ENCODE results near the gene SLC35F6. TPM values are rescaled to one million over a fixed set of nuclear protein-coding genes. Genes with fewer than 3 reads are reported as not detected.

SLC35F6 gene
- total and polyA plus RNA-seq, 4 donors, result 11.4 to 30.7 (median 19.0) TPM

DNA sequence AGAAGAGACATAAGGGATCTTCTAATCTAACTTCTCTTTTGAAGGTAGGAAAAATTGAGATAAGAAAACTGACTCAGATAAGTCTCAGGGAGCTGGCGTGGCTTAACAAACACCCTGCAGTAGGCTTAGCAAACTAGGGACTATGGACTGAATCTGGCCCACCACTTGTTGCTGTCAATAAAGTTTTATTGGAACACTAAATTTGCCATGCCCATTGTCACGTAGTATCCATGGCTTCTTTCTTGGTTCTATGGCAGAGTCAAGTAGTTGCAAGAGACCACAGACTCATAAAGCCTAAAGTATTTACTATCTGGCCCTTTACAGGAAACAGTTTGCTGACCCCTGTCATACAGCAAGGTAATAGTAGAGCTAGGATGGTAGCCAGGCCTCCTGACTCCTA lies 47.3 kb upstream of the SLC35F6 start:
- Histone ChIP-seq H3K36me3 (ENCODE audit: control insufficient read depth in 4 of 4, insufficient read depth in 3 of 4, low read depth in 1 of 4, low read length in 3 of 4) (no peaks in the 10 kb centered on the region), H3K4me1 (ENCODE audit: control insufficient read depth in 4 of 4, insufficient read depth in 4 of 4, low read length in 3 of 4) (peaks cover 13 to 22% (median 14%) of the 10 kb centered on the region in 4 donors), H3K9me3 (ENCODE audit: control insufficient read depth in 4 of 4, low read length in 3 of 4) (no peaks in the 10 kb centered on the region), H3K27ac (ENCODE audit: low read depth in 1 of 2, low read length in 2 of 2) (no peak overlapping the region), H3K9ac (ENCODE audit: low read depth in 1 of 2, low read length in 2 of 2) (no peak overlapping the region), H3K4me3 (ENCODE audit: low read depth in 1 of 3, low read length in 3 of 3) (no peak overlapping the region), H3K27me3 (ENCODE audit: control insufficient read depth in 4 of 4, insufficient read depth in 4 of 4, low read length in 3 of 4) (no peaks in the 10 kb centered on the region)
- no peak for TF ChIP-seq RXRA (IDR thresholded peaks at IDR 0.05)
- 91% methylated on average over 2 of the region's 2 CpGs for WGBS
- DNase-seq (ENCODE audit: low spot score), result no peak

- Histone ChIP-seq H3K27ac (ENCODE audit: low read depth in 1 of 2, low read length in 2 of 2) (no peak overlapping the region), H3K27me3 (ENCODE audit: control insufficient read depth in 4 of 4, insufficient read depth in 4 of 4, low read length in 3 of 4) (no peaks in the 10 kb centered on the region), H3K9me3 (ENCODE audit: control insufficient read depth in 4 of 4, low read length in 3 of 4) (no peaks in the 10 kb centered on the region), H3K36me3 (ENCODE audit: control insufficient read depth in 4 of 4, insufficient read depth in 3 of 4, low read depth in 1 of 4, low read length in 3 of 4) (no peaks in the 10 kb centered on the region), H3K9ac (ENCODE audit: low read depth in 1 of 2, low read length in 2 of 2) (no peak overlapping the region), H3K4me3 (ENCODE audit: low read depth in 1 of 3, low read length in 3 of 3) (no peak overlapping the region), H3K4me1 (ENCODE audit: control insufficient read depth in 4 of 4, insufficient read depth in 4 of 4, low read length in 3 of 4) (peaks cover 14 to 26% (median 18%) of the 10 kb centered on the region in 4 donors)
- no peak for DNase-seq (ENCODE audit: low spot score)
- WGBS, result 96% methylated on average over 5 of the region's 5 CpGs
- TF ChIP-seq FOXA1 (IDR thresholded peaks at IDR 0.05) (no peak), ATF3 (IDR thresholded peaks at IDR 0.05) (no peak), SP1 (IDR thresholded peaks at IDR 0.05) (no peak), RXRA (IDR thresholded peaks at IDR 0.05) (no peak), YY1 (IDR thresholded peaks at IDR 0.05) (no peak), REST (IDR thresholded peaks at IDR 0.05) (no peak), JUND (IDR thresholded peaks at IDR 0.05) (no peak), EGR1 (IDR thresholded peaks at IDR 0.05; ENCODE audit: low read depth in 2 of 2) (no peak), GABPA (IDR thresholded peaks at IDR 0.05 in 1 of 2, conservative IDR thresholded peaks at IDR 0.05 in 1 of 2) (no peak), RAD21 (IDR thresholded peaks at IDR 0.05) (no peak), NR2F2 (IDR thresholded peaks at IDR 0.05) (no peak)
- TF ChIP-seq, protein P1, sequence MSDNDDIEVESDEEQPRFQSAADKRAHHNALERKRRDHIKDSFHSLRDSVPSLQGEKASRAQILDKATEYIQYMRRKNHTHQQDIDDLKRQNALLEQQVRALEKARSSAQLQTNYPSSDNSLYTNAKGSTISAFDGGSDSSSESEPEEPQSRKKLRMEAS (IDR thresholded peaks at IDR 0.05), result no peak
Observed at GRCh38 chr2:26717362-26717761, 46.7 kb upstream of the SLC35F6 start.

DNA sequence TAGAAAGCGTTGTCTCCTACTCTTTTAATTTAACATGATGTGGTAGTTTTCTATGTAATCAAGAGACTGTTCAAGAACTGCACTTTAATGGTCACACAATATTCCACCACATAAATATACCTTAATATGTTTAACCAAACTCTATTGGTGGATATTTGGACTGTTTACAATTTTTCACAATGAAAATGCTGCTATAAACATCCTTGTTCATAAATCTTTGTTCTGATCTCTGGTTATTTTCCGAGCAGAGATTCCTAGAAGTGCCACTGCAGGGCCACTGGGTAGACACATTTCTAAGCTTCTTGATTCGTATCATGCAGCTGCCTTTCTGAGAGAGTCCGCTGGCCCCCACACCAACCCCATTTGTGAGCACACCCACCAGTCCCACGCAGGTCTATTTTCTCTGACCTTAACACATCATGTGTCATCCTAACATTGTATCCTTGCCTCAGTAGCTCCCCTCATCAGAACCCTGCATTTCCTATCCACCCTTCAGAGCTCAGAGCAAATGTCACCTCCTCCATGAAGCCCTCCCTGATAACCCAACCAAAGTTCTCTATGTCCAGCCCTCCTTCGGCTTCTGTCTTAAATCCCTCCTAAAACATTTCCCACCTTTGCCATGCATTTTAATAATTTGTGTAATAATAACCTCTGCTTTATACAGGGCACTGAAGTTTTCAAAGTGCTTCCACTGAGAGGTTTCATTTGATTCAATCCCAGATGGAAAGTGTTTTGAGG lies 45.0 kb upstream of the SLC35F6 start:
- H3K4me1 ChIP-seq (ENCODE audit: control insufficient read depth in 4 of 4, insufficient read depth in 4 of 4, low read length in 3 of 4), result peaks cover 16 to 39% (median 29%) of the 10 kb centered on the region in 4 donors
- no peaks in the 10 kb centered on the region for H3K27me3 ChIP-seq (ENCODE audit: control insufficient read depth in 4 of 4, insufficient read depth in 4 of 4, low read length in 3 of 4)
- no peak overlapping the region for H3K9ac ChIP-seq (ENCODE audit: low read depth in 1 of 2, low read length in 2 of 2)
- no peaks in the 10 kb centered on the region for H3K9me3 ChIP-seq (ENCODE audit: control insufficient read depth in 4 of 4, low read length in 3 of 4)
- WGBS, result 75% methylated on average over 6 of the region's 6 CpGs
- DNase-seq (ENCODE audit: low spot score), result no peak
- H3K36me3 ChIP-seq (ENCODE audit: control insufficient read depth in 4 of 4, insufficient read depth in 3 of 4, low read depth in 1 of 4, low read length in 3 of 4), result no peaks in the 10 kb centered on the region
- no peak overlapping the region for H3K27ac ChIP-seq (ENCODE audit: low read depth in 1 of 2, low read length in 2 of 2)
- H3K4me3 ChIP-seq (ENCODE audit: low read depth in 1 of 3, low read length in 3 of 3), result no peak overlapping the region
- TF ChIP-seq JUND (IDR thresholded peaks at IDR 0.05), result no peak
